SHP77 treated with DMSO at 0.1 percent for 48 hours (cell line): ENCODE measurements around the gene MCC.
"Not testable (repeated sequence)": the region's sequence is repeated elsewhere in the genome, so short reads cannot be mapped to it uniquely, and the experiment has no call there.

Experiments
- DNase-seq: peaks from one replicate; lab custom pipeline; 2025; lab: John Stamatoyannopoulos, UW

Gene MCC

DNA sequence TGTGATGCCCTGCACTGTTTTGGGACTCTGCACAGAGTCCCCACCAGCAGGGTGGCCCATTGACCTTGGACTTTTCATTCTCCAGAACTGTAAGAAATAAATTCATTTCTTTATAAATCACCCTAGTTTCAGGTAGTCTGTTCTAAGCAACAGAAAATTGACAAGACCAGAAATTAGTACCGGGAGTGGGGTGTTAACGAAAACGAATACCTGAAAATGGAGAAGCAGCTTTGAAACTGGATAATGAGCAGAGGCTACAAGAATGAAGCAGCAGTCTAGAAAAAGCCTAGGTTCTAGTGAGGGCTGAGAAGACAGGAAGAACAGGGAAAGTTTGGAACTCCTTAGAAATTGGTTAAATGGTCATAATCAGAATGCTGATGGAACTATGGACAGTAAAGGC is 2.1 kb upstream of the MCC start:
- DNase-seq = no peak

DNA sequence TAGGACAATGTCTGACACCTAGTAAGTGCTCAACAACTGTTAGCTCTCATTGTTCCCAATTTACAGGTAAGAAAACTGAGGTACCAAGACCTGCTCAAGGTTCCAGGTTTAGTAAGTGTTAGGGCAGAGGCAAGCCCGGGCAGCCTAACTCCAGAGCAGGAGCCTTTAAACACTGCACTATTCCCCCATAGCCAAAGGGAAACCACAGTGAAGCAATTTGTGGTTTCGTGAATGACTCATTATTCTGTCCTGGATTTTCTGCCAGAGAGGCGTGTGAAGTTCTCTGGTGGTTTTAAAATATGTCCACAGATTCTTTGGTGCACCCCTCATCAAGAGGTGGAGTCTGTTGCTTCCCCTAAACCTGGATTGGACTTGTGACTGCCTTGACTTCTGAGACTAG is 1.0 kb upstream of the MCC start:
- no peak for DNase-seq

GRCh38 chr5:113488645-113489184 is 462 bp upstream of the MCC start:
- DNase-seq = no peak

DNA sequence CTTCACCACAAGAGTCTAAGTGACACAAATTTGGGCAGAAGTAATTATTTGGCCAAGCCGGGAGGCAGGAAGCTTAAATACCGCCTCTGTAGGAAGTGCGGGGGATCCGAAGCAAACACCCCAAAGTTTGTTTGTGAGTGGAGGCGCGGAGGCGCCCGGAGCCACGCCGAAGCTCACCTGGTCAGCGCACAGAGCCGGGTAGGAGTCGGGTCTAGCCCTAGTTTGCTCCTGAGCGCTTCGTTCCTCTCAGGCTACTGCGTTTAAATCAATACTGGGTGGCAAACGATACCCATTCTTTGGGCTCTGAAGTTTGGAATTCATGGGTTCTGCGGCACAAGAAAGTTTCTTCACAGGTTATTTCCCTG is 855 bp downstream of the MCC start:
- no peak for DNase-seq

DNA sequence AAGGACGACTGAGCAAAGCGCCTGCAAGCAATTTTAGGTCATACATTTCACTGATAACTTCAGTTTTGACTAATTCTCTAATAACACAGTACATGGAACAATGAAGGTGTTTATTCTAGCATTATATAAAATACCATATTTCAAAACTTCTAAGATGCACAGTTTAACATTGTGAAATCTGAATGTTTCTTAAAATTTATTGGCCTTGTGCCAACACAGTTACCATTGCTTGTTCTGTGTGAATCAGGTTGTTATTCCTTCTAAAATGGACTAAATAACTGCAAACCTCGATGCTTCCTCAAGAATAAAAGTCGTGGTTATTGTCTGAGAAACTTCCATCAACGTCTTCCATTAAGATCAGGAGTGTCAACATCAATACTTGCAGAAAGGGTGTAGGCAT is 8.0 kb downstream of the MCC start:
- DNase-seq = no peak

DNA sequence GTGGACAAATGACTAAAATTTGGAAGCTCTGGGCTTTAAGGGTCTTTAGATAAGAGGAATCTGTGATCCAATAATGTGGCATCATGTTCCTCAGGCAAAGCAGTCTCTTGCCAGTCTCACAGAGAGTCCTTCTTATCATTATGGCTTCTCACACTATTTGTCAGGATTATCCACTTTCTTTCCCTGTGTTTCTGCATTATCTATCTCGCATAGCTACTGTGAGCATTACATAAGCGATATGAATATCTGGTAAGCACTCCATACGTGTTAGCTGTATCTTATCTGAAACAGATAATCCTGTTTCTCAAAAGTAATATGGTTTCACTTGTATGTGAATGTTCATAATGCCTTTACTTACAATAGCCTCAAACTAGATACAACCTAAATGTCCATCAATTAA is 9.6 kb downstream of the MCC start:
- DNase-seq = no peak

- DNase-seq = no peak
These were observed 14.0 kb downstream of the MCC start for GRCh38 chr5:113474100-113474728.

DNA sequence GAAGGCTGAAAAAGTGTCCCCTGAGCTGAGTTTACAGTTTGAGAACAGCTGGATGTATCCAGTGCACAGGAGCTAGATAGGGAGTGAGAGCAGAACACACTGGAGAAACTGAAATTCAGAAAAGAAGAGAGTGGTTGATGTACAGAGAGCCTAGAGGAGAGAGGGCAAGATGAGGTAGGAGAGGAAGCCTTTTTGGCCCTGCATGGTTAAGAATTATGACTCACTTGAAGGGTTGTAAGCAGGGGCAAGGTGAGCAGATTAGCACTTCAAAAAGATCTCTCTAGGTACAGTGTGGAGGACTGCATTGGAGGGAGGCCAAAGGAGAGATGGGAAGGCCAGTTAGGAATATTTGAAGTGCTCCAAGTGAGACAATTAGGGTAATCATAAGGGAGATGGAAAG is 25.2 kb downstream of the MCC start:
- DNase-seq = no peak

DNA sequence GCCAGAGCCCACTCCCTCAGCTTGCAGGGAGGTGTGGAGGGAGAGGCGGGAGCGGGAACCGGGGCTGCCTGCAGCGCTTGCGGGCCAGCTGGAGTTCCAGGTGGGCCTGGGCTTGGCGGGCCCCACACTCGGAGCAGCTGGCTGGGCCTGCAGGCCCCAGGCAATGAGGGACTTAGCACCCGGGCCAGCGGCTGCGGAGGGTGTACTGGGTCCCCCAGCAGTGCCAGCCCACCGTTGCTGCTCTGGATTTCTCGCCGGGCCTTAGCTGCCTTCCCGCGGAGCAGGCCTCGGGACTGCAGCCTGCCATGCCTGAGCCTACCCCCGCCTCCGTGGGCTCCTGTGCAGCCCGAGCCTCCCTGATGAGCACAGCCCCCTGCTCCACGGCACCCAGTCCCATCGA is 31.1 kb downstream of the MCC start:
- DNase-seq = not testable (repeated sequence)

DNA sequence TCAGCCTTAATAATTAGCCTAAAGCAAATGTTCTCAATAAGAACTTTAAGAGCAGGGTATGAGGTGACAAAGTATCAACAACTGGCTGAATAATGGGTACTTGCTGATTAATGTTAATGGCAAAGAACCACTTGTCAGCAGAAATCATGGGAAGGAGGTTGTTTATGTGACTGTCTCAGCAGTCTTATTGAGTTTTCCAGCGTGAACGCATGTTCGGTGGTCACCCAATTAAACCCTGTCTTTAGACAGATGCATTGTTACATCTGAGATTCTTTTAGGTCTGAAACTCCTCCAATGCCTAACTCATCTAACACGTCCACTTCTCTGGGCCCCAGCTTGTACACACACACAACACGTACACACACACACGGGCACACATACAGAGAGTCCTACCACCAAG is 35.3 kb downstream of the MCC start:
- DNase-seq = no peak

DNA sequence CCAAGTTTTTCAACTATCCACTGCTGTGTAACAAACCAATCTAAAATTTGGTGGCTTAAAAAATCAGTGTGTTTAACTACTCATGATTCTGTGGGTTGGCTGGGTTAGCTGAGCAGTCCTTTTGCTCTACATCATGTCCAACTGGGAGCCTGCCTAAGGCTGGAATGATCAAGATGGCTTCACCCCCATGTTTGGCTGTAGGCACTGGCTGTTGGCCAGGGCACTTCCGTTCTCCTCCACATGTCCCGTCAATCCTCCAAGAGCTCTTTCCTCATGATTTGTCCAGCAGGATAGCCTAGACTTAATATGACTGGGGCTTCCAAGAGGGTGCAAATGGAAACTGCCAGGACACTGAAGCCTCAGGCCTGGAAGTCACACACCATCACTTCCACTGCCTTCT is 36.5 kb downstream of the MCC start:
- DNase-seq = no peak

DNA sequence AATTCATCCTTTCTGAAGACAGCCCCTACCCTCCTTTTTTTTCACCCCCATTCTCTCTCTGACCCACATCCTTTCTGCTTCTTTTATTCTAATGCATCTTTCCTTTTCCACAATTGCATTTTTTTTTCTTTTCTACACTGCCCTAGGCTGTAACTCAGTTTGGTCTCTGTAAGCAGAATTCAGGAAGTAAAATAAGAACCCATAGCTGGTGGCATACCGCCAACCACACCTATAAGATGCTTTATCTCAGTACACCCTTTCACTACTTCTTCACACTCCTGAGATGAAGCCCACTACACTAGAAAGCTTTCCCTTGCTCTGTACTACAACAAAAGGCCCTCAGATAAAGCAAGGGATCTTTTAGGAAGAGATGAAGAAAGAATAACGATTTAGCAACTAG is 37.3 kb downstream of the MCC start:
- DNase-seq = no peak

GRCh38 chr5:113450462-113450861 is 37.8 kb downstream of the MCC start:
- DNase-seq = no peak

DNA sequence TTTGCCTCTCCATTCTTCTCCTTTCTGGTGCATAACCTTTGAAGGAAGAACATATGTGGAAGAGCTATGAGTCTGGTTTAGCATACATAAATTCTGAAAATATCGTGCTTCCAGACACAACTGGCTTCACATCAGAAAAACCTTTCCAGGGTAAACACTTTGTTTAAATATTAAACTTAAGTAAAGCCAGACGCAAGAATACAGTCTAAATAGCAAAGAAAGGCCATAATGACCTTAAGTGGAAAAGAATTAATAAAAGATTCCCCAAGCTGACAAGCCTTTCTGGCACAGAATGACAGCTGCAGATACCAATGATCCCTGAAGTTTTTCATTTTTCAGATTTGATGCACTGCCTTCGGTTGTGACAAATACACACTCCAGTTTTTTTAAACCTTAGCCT is 40.0 kb downstream of the MCC start:
- no peak for DNase-seq

DNA sequence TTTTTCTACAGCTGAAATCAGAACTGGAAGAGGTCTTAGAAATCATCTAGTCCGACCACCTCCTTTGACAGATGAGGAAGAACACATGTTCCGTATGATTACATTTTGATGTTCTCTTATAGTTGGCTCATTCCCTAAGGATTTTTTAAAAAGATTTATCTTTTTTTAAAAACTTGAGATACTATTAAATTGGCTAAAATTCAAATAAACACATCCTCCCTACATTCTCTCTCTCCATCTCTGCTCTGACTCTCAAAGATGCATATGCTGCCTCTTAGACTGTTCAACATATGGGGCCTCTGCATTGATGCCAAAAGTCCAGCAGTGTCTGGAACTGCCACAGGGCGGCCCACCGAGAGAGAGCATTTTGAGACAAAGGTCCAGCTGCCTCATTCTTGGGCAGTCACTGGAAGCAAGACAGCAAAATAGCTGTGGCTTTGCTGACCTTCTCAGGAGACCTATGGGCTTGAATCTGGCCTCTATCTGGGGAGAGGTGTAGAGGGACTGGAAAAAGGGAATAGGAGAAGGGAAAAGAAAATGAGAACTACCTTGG is 40.7 kb downstream of the MCC start:
- DNase-seq = no peak

- DNase-seq = no peak
These were observed 41.8 kb downstream of the MCC start for GRCh38 chr5:113446358-113446927.

GRCh38 chr5:113437111-113437510 is 51.1 kb downstream of the MCC start:
- no peak for DNase-seq

DNA sequence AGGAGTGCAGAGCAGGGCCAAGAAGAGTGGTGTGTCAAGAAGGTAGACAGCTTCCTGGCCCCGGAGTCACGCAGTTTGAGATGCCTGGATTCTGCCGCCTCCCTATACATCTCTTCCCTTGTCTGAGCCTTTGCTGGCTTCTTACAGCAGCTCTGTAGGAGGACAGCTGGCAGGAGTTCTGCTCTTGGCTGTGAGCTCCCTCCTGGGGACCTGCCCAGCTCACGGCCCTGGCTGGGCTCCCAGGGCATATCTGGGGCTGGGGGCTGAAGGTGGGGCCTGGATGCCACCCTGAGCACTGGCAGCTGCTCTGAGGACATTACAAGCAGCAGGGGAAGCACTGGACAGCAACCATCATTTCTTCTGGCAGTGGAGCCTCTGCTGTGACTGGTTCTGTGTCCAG is 52.7 kb downstream of the MCC start:
- no peak for DNase-seq

DNA sequence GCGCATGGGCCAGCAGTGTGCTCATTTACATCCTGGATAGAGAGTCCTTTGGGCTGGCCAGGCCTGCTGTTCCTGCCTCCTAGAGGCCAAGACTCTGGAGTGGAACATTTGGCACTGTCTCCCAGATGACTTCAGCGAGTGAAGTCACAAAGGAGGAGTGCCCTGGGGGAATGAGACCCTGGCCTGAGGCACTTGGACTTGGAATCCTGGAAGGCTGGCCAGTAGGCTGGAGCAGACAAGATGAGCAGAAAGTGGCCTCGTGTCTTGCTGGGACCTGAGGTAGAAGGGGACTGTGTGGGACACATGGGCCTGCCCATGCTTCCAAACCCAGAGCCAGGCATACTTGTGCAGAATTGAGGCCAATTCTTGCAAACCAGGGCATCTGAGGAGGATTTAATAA is 53.4 kb downstream of the MCC start, which contains the start of gene TSSK1B:
Gene TSSK1B (minus strand): TSS at position 101 of the 400 bp plus-strand sequence. CDS start 150 bp downstream, outside the sequence.
- no peak for DNase-seq

DNA sequence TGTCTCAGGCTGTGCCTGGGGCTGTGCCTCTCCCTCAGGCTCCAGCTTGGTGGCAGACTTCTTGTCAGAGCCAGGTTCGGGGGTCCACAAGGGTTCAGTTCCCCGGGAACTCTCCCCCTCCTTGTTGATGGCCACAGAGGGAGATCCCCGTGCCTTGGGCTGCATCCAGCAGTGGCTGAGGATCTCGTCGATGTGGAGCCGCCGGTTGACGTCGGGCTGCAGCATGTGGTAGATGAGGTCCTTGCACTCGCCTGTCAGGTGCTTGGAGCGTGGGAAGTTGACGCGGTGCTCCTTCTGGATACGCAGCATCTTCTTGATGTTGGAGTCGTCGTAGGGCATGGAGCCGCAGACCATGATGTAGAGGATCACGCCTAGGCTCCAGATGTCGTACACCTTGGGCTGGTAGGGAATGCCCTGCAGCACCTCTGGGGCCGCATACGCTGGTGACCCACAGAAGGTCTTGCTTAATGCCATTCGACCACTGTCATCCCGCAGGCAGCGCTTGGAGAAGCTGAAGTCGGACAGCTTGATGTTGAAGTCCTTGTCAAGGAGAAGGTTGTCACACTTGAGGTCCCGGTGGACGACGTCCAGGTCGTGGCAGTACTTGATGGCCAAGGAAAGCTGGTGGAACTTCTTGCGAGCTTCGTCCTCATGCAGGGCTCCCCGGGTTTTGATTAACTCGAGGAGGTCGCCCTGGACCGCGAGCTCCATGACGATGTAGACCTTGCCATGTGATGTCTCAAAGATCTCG is 54.2 kb downstream of the MCC start:
- no peak for DNase-seq

- no peak for DNase-seq
These were observed 55.2 kb downstream of the MCC start for GRCh38 chr5:113433071-113433470.

DNA sequence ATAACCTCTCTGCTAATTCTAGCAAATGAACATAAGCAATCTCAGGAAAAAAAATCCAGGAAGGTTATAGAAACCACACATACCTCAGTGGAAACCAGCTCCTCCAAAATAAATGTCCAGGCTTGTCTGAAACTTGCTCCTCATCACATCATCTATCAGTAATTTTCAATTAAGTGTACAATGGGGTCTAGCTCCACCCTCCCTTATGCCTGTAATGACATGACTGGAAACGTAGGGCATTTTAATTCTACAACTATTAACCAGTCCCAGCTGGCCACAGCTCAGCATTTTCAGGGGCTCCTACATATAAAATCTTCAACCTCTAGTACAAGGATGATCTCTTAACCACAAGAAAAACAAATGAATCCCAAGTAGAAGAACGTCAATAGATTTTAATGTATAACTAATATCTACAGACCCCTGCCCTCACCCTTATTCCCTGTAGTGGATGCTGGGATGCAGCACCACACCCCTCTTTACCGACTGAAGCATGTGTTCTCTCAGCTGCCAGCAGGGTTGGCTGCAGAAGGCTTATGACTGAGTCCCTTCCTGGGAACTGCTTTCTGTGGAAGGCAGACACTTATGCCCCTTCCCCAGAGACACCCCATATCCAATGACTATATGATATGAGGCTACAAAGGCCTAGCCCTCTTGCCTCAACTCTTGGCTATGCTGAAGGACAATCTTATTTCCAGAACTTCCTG is 60.2 kb downstream of the MCC start:
- DNase-seq = no peak
